Measurements from ENCODE around the gene NOX5.

The NOX5 gene

DNA sequence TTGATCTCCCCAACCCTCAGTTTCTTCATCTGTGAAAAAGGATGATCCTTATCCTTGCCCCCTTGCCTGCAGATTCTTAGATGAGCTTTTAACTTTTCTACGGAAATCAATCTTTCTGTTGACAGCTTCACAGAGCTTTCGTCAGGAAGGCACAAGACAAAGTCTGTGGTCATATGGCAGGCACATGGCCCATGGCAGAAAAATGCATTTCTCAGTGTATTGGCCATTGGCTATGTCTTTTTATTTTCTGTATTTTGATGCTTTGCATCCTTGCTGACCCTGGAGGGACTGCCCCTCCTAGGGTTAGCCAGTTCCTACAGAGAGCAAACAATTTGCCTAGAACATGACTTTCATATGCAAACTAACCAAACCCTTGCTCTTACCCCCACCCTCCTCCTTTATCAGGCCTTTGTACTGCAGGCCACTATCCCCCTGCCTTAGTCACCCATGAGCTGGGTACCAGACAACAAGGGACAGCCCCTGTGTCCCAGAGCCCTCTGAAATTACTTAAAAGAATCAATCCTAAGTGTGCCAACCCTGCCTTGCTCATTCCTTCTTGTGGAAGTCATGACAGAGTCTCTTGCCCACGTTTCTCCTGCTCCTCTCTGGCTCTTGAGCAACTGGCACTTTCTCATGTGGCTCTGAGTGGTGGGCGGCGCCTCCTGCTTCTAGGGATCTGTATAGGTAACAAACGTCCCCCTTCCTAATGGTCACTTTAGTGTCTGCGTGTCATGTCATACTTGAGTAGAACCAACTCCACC, 24.1 kb upstream of the NOX5 start:
- no peak for DNase-seq
- Mint-ChIP-seq H3K4me1 (peaks cover 21% of the 10 kb centered on the region), H3K27ac (no peak overlapping the region), H3K27me3 (ENCODE audit: low read depth, poor library complexity) (peaks cover 6% of the 10 kb centered on the region), H3K36me3 (ENCODE audit: low read depth) (no peaks in the 10 kb centered on the region), H3K4me3 (no peak overlapping the region), H3K9me3 (peaks cover 16% of the 10 kb centered on the region)
- TF ChIP-seq, protein P1, sequence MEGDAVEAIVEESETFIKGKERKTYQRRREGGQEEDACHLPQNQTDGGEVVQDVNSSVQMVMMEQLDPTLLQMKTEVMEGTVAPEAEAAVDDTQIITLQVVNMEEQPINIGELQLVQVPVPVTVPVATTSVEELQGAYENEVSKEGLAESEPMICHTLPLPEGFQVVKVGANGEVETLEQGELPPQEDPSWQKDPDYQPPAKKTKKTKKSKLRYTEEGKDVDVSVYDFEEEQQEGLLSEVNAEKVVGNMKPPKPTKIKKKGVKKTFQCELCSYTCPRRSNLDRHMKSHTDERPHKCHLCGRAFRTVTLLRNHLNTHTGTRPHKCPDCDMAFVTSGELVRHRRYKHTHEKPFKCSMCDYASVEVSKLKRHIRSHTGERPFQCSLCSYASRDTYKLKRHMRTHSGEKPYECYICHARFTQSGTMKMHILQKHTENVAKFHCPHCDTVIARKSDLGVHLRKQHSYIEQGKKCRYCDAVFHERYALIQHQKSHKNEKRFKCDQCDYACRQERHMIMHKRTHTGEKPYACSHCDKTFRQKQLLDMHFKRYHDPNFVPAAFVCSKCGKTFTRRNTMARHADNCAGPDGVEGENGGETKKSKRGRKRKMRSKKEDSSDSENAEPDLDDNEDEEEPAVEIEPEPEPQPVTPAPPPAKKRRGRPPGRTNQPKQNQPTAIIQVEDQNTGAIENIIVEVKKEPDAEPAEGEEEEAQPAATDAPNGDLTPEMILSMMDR (IDR thresholded peaks at IDR 0.05): no peak

DNA sequence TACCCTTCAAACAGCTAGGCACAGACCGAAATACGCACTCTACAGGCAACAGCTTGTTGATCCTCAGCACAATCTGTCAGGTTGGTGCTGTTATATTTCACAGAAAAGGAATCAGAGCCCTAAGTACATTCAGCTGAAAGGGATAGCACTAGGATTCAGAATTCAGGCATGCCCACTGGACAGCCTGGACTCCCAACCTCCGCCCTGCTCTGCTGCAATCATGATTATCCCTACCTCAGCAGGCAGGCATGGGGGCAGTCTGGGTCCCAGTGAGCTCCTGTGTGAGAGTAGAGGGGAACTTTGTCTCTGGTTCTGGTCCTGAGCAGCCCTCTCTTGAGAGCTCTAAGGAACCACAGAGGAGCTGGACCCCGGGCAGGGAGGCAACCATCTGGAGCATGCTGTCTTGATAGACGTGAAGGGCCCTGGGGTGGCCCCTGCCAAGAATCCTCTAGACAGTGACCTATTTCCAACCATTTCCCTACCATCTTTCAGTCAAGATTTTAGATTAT, 23.4 kb upstream of the NOX5 start:
- no peak for DNase-seq
- Mint-ChIP-seq H3K4me3 (no peak overlapping the region), H3K4me1 (peaks cover 28% of the 10 kb centered on the region), H3K36me3 (ENCODE audit: low read depth) (no peaks in the 10 kb centered on the region), H3K27ac (no peak overlapping the region), H3K9me3 (peaks cover 16% of the 10 kb centered on the region), H3K27me3 (ENCODE audit: low read depth, poor library complexity) (peaks cover 6% of the 10 kb centered on the region)
- TF ChIP-seq, protein P1 (IDR thresholded peaks at IDR 0.05): no peak

DNA sequence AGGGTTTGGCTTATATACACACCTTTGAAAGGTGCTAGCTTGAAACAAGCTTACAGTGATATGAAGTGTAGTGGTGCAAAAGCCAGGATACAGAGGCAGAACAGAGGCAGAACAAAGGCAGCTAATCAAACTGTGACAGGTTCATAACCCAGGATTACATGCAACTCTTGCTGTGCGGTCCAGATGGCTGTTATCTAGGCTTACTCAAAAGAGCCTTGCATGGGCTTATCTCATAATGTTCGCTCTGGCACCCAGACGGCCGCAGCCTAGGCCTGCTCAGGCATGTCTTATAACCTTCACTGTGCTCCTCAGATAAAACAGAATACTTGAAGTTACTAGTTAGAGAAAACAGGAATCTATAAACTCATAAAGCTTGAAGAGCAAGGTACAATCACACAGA, 22.8 kb upstream of the NOX5 start:
- Mint-ChIP-seq H3K9me3 (peaks cover 16% of the 10 kb centered on the region), H3K27ac (no peak overlapping the region), H3K27me3 (ENCODE audit: low read depth, poor library complexity) (peaks cover 6% of the 10 kb centered on the region), H3K4me1 (peaks cover 29% of the 10 kb centered on the region), H3K4me3 (no peak overlapping the region), H3K36me3 (ENCODE audit: low read depth) (no peaks in the 10 kb centered on the region)
- TF ChIP-seq, protein P1 (IDR thresholded peaks at IDR 0.05): no peak
- no peak for DNase-seq

DNA sequence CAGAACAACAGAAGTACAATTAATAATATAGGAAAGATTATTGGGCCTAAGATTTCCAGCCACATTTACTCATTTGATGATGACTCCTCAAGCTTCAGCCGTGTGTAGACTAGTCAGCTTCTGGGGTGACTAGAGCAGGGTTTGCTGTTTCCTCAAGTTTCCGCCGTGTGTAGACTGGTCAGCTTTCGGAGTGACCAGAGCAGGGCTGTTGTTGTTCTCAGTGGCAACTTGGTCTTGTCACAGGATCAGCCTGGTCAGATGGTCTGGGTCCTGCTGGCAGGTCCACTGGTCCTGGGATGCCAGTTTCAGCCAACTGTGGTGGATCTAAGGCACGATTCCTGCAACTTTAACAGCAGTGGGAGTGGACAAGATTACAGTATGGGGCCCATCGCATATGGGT, 21.8 kb upstream of the NOX5 start:
- DNase-seq: no peak
- TF ChIP-seq, protein P1 (IDR thresholded peaks at IDR 0.05): no peak
- peaks cover 6% of the 10 kb centered on the region for H3K27me3 Mint-ChIP-seq (ENCODE audit: low read depth, poor library complexity)
- H3K36me3 Mint-ChIP-seq (ENCODE audit: low read depth): no peaks in the 10 kb centered on the region
- H3K27ac Mint-ChIP-seq: no peak overlapping the region
- peaks cover 29% of the 10 kb centered on the region for H3K4me1 Mint-ChIP-seq
- no peak overlapping the region for H3K4me3 Mint-ChIP-seq
- H3K9me3 Mint-ChIP-seq: peaks cover 16% of the 10 kb centered on the region

DNA sequence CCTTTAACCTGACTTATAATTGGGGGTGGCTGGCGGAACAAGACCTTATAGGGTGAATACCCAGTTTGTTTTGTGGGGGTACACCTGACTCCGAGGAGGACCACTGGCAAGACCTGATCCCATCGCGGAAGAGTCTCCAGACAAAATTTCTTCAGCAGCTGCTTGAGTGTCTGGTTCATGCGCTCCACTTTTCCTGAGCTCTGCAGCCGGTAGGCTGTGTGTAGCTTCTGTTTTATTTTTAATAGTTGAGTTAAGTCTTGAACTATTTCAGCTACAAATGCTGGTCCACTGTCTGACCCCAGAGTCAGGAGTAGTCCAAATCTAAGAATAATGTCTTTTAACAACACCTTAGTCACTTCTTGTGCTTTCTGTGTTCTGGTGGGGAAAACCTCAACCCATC, 21.2 kb upstream of the NOX5 start:
- TF ChIP-seq, protein P1 (IDR thresholded peaks at IDR 0.05): no peak
- H3K36me3 Mint-ChIP-seq (ENCODE audit: low read depth): no peaks in the 10 kb centered on the region
- H3K4me1 Mint-ChIP-seq: peaks cover 29% of the 10 kb centered on the region
- peaks cover 10% of the 10 kb centered on the region for H3K9me3 Mint-ChIP-seq
- H3K27ac Mint-ChIP-seq: no peak overlapping the region
- H3K27me3 Mint-ChIP-seq (ENCODE audit: low read depth, poor library complexity): peaks cover 6% of the 10 kb centered on the region
- H3K4me3 Mint-ChIP-seq: no peak overlapping the region
- DNase-seq: no peak

DNA sequence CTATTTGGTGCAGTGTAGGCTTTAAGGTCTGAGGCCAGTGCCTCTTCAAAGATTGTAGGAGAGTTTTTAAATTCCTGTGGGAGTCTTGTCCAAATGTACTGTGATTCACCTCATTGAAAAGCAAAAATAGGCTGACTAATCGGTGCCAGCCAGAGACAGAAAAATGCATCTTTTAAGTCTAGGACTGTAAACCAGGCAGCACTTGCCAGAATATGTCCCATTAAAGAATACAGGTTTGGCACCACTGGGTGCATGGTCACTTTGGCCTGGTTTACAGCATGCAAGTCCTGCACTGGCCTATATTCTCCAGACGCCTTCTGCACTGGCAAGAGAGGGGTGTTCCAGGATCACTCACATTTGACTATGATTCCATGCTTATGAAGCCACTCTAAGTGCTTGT, 20.3 kb upstream of the NOX5 start:
- Mint-ChIP-seq H3K9me3 (peaks cover 2% of the 10 kb centered on the region), H3K27ac (no peak overlapping the region), H3K4me1 (peaks cover 29% of the 10 kb centered on the region), H3K27me3 (ENCODE audit: low read depth, poor library complexity) (peaks cover 6% of the 10 kb centered on the region), H3K4me3 (no peak overlapping the region), H3K36me3 (ENCODE audit: low read depth) (no peaks in the 10 kb centered on the region)
- TF ChIP-seq, protein P1 (IDR thresholded peaks at IDR 0.05): no peak
- no peak for DNase-seq

All from nephron progenitor cell (in vitro differentiated cells).